ENCODE measurements around the gene FBXO45.
"Not testable (repeated sequence)": the region's sequence is repeated elsewhere in the genome, so short reads cannot be mapped to it uniquely, and the experiment has no call there.

Gene FBXO45

GRCh38 chr3:196568246-196569002, at the start of gene FBXO45, which contains the start of gene WDR53:
FBXO45 (plus strand) TSS chr3:196568660; CDS start chr3:196568985, 325 bp downstream.
WDR53 (minus strand) TSS chr3:196568554; CDS start chr3:196561475, 7,079 bp downstream.
- peak; percentile 72 to 96 (median 91) for DNase-seq

GRCh38 chr3:196518966-196519717, 49.3 kb upstream of the FBXO45 start:
- DNase-seq, result peak in 6 of 58 donors; percentile 2 to 32 (median 8)

GRCh38 chr3:196519718-196520082, 48.8 kb upstream of the FBXO45 start:
- no peak for DNase-seq

- DNase-seq, result not testable (repeated sequence)
Observed at GRCh38 chr3:196521291-196521690, 47.2 kb upstream of the FBXO45 start.

GRCh38 chr3:196523841-196524240, 44.6 kb upstream of the FBXO45 start:
- DNase-seq, result no peak

GRCh38 chr3:196524527-196524926, 43.9 kb upstream of the FBXO45 start:
- DNase-seq, result no peak

- no peak for DNase-seq
Observed at GRCh38 chr3:196525141-196525540, 43.3 kb upstream of the FBXO45 start.

GRCh38 chr3:196528639-196529233, 39.7 kb upstream of the FBXO45 start:
- peak in 42 of 58 donors; percentile 1 to 76 (median 20) for DNase-seq

GRCh38 chr3:196531418-196531817, 37.0 kb upstream of the FBXO45 start:
- no peak for DNase-seq

- DNase-seq, result no peak
Observed at GRCh38 chr3:196533260-196533681, 35.2 kb upstream of the FBXO45 start.

GRCh38 chr3:196537319-196537984, 31.0 kb upstream of the FBXO45 start:
- DNase-seq, result peak in 7 of 58 donors; percentile 1 to 54 (median 5)

- no peak for DNase-seq
Observed at GRCh38 chr3:196541684-196542445, 26.6 kb upstream of the FBXO45 start.

GRCh38 chr3:196544491-196544992, 23.9 kb upstream of the FBXO45 start:
- no peak for DNase-seq

GRCh38 chr3:196546537-196546936, 21.9 kb upstream of the FBXO45 start:
- DNase-seq, result no peak

- no peak for DNase-seq
Observed at GRCh38 chr3:196547067-196547466, 21.4 kb upstream of the FBXO45 start.

GRCh38 chr3:196549312-196549711, 19.1 kb upstream of the FBXO45 start:
- DNase-seq, result not testable (repeated sequence)

GRCh38 chr3:196550172-196550571, 18.3 kb upstream of the FBXO45 start:
- not testable (repeated sequence) for DNase-seq

GRCh38 chr3:196552253-196552652, 16.2 kb upstream of the FBXO45 start:
- DNase-seq, result no peak

- no peak for DNase-seq
Observed at GRCh38 chr3:196553551-196553950, 14.9 kb upstream of the FBXO45 start.

GRCh38 chr3:196554205-196554604, 14.3 kb upstream of the FBXO45 start:
- DNase-seq, result no peak

Measured in anterior cingulate cortex (tissue), 58 donors.